Activated naive CD4-positive, alpha-beta T cell treated with anti-CD3 and anti-CD28 coated beads for 36 hours (primary cell): Measurements from ENCODE around the gene HMBS. TPM values are rescaled to one million over a fixed set of nuclear protein-coding genes. Genes with fewer than 3 reads are reported as not detected.
"Not testable (repeated sequence)": the region's sequence is repeated elsewhere in the genome, so short reads cannot be mapped to it uniquely, and the experiment has no call there.

Experiments used
- CTCF ChIA-PET: fragments of 350-600 bp; sonication (Branson Sonifier 250); formaldehyde crosslinking; loops from one replicate; lab custom pipeline; 2021; ENCODE audit warnings: antibody characterized with exemption; lab: Charles Lee
- DNase-seq: peaks from one replicate; pipeline ENCODE4 v3.0.0-alpha.2; 2020
- H3K27ac Mint-ChIP-seq: one replicate; pipeline ENCODE4 v1.8.0; 2021; ENCODE audit warnings: mild to moderate bottlenecking, mixed read lengths
- H3K27me3 Mint-ChIP-seq: one replicate; pipeline ENCODE4 v1.8.0; 2021; ENCODE audit warnings: low read depth, mixed read lengths
- H3K36me3 Mint-ChIP-seq: one replicate; pipeline ENCODE4 v1.8.0; 2021; ENCODE audit warnings: low read depth, mixed read lengths
- H3K4me1 Mint-ChIP-seq: one replicate; pipeline ENCODE4 v1.8.0; 2021; ENCODE audit warnings: low read depth, mixed read lengths
- H3K4me3 Mint-ChIP-seq: one replicate; pipeline ENCODE4 v1.8.0; 2021; ENCODE audit warnings: mild to moderate bottlenecking, moderate library complexity, mixed read lengths
- H3K9me3 Mint-ChIP-seq: one replicate; pipeline ENCODE4 v1.8.0; 2021; ENCODE audit warnings: mixed read lengths
- intact Hi-C: fragments of 100-400 bp; cut with micrococcal nuclease; formaldehyde crosslinking; loops from one replicate; pipeline ENCODE4 v1.15.1; 2023
- total RNA-seq, 2 experiments: library from RNA; stranded (reverse); gene quantifications; one replicate each; pipeline ENCODE4 v1.2.3, GENCODE V29; 2021

Gene HMBS
- total RNA-seq, 2 experiments from 2014 or later = 27.9 to 29.4 TPM

DNA sequence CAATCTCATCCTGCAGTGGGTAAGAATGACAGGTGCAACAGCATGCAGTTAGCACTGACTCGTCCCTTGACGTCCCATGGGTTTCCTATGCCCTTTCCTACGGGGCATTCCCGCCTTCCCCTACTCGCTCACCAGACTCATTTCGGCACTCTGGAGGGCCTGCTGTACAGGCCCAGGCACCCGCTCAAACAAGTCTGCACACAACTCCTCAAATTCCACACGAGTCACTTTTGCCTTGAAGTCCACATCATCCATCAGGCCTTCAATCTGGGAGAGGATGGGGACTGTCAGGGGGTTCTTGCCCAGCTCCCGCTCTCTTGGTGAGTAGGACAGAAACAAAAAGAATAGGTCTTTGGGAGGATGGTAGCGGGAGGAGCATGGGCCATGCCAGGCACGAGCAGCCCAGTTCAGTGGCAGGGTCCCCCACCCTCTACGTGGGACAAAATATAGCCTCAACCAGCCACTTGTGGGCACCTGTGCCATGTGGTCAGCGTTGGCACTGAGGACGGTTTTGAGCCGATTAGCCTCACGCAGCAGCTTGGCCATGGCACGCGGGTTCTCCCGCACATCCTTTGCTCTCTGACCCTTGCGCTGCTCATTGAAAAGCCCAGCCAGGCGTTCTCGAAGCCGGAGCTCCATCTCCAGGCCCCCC is 32.4 kb upstream of the HMBS start:
- Mint-ChIP-seq H3K27me3 (no peaks in the 10 kb centered on the region), H3K4me3 (no peak overlapping the region), H3K9me3 (no peaks in the 10 kb centered on the region), H3K4me1 (peaks cover 46% of the 10 kb centered on the region), H3K36me3 (peaks cover 58% of the 10 kb centered on the region), H3K27ac (peak overlapping the region; percentile 54)
- DNase-seq = no peak
- CTCF ChIA-PET = no interaction called here
- intact Hi-C loops = no loop called here

GRCh38 chr11:119054418-119054817 is 30.3 kb upstream of the HMBS start:
- DNase-seq = no peak
- Mint-ChIP-seq H3K27me3 (no peaks in the 10 kb centered on the region), H3K27ac (peak overlapping the region; percentile 24), H3K4me3 (peak overlapping the region; percentile 41), H3K4me1 (peaks cover 59% of the 10 kb centered on the region), H3K36me3 (peaks cover 46% of the 10 kb centered on the region), H3K9me3 (no peaks in the 10 kb centered on the region)
- intact Hi-C loops = no loop called here
- CTCF ChIA-PET = interaction anchor here (0.6 to 1.4 kb wide), 2 partner anchors 45 to 621 kb away, joined by 3 read pairs; no protein-coding TSS in a partner anchor

DNA sequence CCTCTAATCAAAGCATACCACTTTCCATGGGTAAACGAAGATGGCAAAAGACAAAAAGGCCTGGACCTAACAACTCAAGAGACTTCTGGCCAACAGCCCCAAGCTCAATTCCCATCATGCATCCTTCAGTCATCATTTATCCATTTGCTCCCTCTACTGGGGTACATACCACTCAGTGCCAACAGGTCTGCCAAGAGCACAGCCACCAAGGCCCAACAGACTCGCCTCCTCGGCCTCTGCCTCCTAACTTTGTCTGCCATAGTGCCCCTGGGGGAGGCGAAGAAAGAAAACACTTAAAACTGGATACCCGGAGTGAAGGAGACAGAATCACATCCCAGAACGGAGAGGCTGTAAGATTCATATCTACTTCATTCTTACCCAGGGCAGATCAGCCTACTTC is 28.8 kb upstream of the HMBS start:
- DNase-seq = no peak
- peak overlapping the region; percentile 71 for H3K27ac Mint-ChIP-seq
- no peaks in the 10 kb centered on the region for H3K27me3 Mint-ChIP-seq
- H3K4me3 Mint-ChIP-seq = peak overlapping the region; percentile 98
- peaks cover 38% of the 10 kb centered on the region for H3K36me3 Mint-ChIP-seq
- CTCF ChIA-PET = interaction anchor here (0.6 to 1.7 kb wide), 11 partner anchors 9 to 366 kb away, joined by 3 to 13 read pairs (median 3); partner anchors contain the start of gene VPS11
- intact Hi-C loops = loop anchor here (2.0 kb wide), 5 partner anchors 39 to 267 kb away; partner anchors contain the start of genes CBL and HINFP
- H3K4me1 Mint-ChIP-seq = peaks cover 59% of the 10 kb centered on the region
- H3K9me3 Mint-ChIP-seq = no peaks in the 10 kb centered on the region

- H3K4me3 Mint-ChIP-seq = peak overlapping the region; percentile 98
- no peaks in the 10 kb centered on the region for H3K9me3 Mint-ChIP-seq
- H3K27me3 Mint-ChIP-seq = no peaks in the 10 kb centered on the region
- intact Hi-C loops = loop anchor here (2.0 kb wide), 5 partner anchors 38 to 266 kb away; partner anchors contain the start of genes CBL and HINFP
- peak overlapping the region; percentile 95 for H3K27ac Mint-ChIP-seq
- peak; percentile 64 for DNase-seq
- H3K36me3 Mint-ChIP-seq = peaks cover 32% of the 10 kb centered on the region
- CTCF ChIA-PET = interaction anchor here (0.6 to 1.7 kb wide), 13 partner anchors 8 to 366 kb away, joined by 3 to 13 read pairs (median 3); partner anchors contain the start of genes DPAGT1 and VPS11
- peaks cover 59% of the 10 kb centered on the region for H3K4me1 Mint-ChIP-seq
Measured at GRCh38 chr11:119056421-119056999, 28.2 kb upstream of the HMBS start.

DNA sequence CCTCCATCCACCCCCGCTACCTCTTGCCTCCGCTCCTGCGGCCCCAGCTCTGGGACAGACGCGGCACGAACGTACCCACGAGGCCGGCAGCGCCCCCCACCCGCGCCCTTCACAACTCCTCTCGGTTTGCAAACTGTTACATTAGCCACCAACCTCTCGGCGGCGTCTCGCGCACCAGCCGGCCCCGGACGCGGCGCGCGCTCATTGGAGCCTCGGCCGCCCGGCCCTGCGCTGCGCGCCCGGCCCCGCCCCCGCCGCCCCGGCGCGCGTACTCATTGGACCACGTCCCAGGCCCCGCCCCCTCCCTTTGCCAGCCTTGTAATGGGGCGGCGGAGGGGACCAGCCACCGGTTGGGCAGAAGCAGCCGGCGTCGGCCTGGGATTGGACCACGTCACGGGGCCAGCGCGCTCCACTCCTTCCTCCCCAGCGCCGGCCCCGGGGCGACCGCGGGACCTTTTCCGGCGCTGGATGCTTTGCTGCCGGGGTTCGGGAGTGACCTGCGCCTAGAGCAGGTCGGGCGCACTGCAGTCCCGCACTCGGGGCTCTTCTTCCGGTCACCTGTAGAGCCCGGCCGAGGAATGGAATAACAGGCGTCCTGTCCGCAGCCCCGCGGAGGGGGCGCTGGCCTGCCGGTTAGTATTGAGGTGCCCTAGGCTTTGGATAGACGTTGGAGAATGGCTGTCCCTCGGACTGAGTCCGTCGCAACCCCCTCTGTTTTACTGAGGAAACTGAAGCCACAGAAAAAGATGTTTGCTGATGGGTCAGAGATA is 27.5 kb upstream of the HMBS start, which contains the start of gene HYOU1:
Gene HYOU1, minus strand, starts transcription at position 206 of the 770 bp plus-strand sequence. CDS start 1,045 bp downstream, outside the sequence.
- H3K27ac Mint-ChIP-seq = peak within 1 kb of the TSS; percentile 95
- intact Hi-C loops = loop anchor here (1.0 to 2.0 kb wide), 11 partner anchors 10 to 266 kb away; partner anchors contain the start of genes CBL, CENATAC, DPAGT1 and HINFP
- H3K27me3 Mint-ChIP-seq = no peaks in the 10 kb centered on the region
- peak; percentile 99 for DNase-seq
- CTCF ChIA-PET = interaction anchor here (0.6 to 1.7 kb wide), 11 partner anchors 8 to 367 kb away, joined by 3 to 13 read pairs (median 3); partner anchors contain the start of genes DPAGT1 and VPS11
- peaks cover 53% of the 10 kb centered on the region for H3K4me1 Mint-ChIP-seq
- peak within 1 kb of the TSS; percentile 98 for H3K4me3 Mint-ChIP-seq
- H3K36me3 Mint-ChIP-seq = peaks cover 27% of the 10 kb centered on the region
- H3K9me3 Mint-ChIP-seq = no peaks in the 10 kb centered on the region

GRCh38 chr11:119059128-119059527 is 25.6 kb upstream of the HMBS start:
- H3K9me3 Mint-ChIP-seq, intact Hi-C loops, H3K4me3 Mint-ChIP-seq, DNase-seq, CTCF ChIA-PET, H3K27ac Mint-ChIP-seq, H3K27me3 Mint-ChIP-seq: not testable (repeated sequence)
- H3K36me3 Mint-ChIP-seq = peaks cover 12% of the 10 kb centered on the region
- peaks cover 37% of the 10 kb centered on the region for H3K4me1 Mint-ChIP-seq

DNA sequence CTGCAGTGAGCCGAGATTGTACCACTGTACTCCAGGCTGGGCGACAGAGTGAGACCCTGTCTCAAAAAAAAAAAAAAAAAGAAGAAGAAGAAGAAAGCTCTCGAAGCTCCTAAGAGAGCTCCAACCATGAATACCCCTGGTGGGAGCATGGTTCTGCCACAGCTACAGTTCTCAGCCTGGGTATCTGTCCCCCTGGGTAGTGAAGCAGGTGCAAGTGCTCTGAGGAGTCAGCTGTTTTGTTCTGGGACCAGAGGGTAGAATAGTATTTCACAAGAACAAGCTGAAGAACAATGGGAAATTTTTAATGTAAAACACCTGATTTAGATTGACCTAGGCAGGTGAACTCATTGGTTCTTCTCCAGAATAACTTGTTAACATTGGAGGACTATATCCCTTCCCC is 23.4 kb upstream of the HMBS start:
- CTCF ChIA-PET = interaction anchor here (1.1 kb wide), 1 partner anchor 30 kb away, joined by 3 read pairs; no protein-coding TSS in a partner anchor
- no peak for DNase-seq
- Mint-ChIP-seq H3K4me3 (no peak overlapping the region), H3K27me3 (no peaks in the 10 kb centered on the region), H3K36me3 (peaks cover 3% of the 10 kb centered on the region), H3K9me3 (no peaks in the 10 kb centered on the region), H3K4me1 (peaks cover 30% of the 10 kb centered on the region), H3K27ac (no peak overlapping the region)
- intact Hi-C loops = no loop called here

- CTCF ChIA-PET = interaction anchor here (0.9 kb wide), 2 partner anchors 44 to 203 kb away, joined by 4 read pairs; no protein-coding TSS in a partner anchor
- Mint-ChIP-seq H3K36me3 (peaks cover 2% of the 10 kb centered on the region), H3K9me3 (no peaks in the 10 kb centered on the region), H3K27me3 (no peaks in the 10 kb centered on the region), H3K4me1 (peaks cover 34% of the 10 kb centered on the region), H3K27ac (no peak overlapping the region), H3K4me3 (no peak overlapping the region)
- DNase-seq = no peak
- intact Hi-C loops = no loop called here
Measured at GRCh38 chr11:119062779-119063178, 21.9 kb upstream of the HMBS start.

- Mint-ChIP-seq H3K27ac (peak overlapping the region; percentile 3), H3K4me1 (peaks cover 40% of the 10 kb centered on the region), H3K27me3 (no peaks in the 10 kb centered on the region), H3K4me3 (no peak overlapping the region), H3K9me3 (no peaks in the 10 kb centered on the region), H3K36me3 (peaks cover 5% of the 10 kb centered on the region)
- peak; percentile 70 for DNase-seq
- intact Hi-C loops = loop anchor here (1.0 kb wide), 2 partner anchors 132 to 258 kb away; no protein-coding TSS in a partner anchor
- CTCF ChIA-PET = interaction anchor here (0.7 to 1.1 kb wide), 4 partner anchors 9 to 44 kb away, joined by 3 to 4 read pairs (median 3); no protein-coding TSS in a partner anchor
Measured at GRCh38 chr11:119065369-119065768, 19.3 kb upstream of the HMBS start.

DNA sequence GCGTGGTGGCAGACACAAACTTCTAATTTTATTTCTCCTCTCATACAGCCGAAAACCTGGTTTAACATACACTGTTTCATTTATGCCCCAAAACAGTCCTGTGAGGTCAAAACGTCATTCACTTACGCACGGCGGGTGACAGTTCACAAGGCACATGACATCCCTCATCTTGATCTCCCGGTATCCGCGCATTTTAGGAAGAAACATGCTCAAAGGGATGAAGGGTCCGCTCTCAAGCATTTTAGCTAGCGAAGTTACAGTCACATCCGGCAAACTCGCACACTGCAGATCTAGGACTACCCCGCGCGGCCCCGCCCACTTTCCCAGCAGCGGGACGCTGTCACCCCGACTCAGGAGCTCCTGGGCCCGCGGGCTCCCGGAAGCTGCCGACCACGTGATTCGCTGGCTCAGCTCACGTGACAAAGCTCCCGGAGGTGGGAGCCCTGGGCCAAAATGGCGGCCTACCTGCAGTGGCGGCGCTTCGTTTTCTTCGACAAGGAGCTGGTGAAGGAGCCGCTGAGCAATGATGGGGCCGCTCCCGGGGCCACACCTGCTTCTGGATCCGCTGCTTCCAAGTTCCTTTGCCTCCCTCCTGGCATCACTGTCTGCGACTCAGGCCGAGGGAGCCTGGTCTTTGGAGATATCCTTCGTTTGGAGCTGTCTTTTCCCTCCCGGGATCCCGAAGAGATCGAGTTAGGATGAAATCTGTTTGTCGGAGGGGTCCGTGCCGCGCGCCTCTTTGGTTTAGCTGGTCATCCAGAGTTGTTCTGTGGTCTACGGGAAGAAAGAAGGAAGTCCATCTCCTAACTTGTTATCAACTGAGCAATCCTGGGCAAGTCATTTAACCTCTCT is 17.1 kb upstream of the HMBS start, which contains the start of gene VPS11:
Gene VPS11, plus strand, starts transcription at position 448 of the 852 bp plus-strand sequence. Its CDS starts 6 bp downstream, at position 454.
- peak within 1 kb of the TSS; percentile 96 for H3K27ac Mint-ChIP-seq
- peak within 1 kb of the TSS; percentile 91 for H3K4me3 Mint-ChIP-seq
- no peaks in the 10 kb centered on the region for H3K27me3 Mint-ChIP-seq
- H3K36me3 Mint-ChIP-seq = peaks cover 5% of the 10 kb centered on the region
- peak; percentile 99 for DNase-seq
- H3K4me1 Mint-ChIP-seq = peaks cover 37% of the 10 kb centered on the region
- no peaks in the 10 kb centered on the region for H3K9me3 Mint-ChIP-seq
- intact Hi-C loops = loop anchor here (1.0 kb wide), 8 partner anchors 10 to 217 kb away; partner anchors contain the start of genes DPAGT1, HYOU1, NLRX1 and RPS25
- CTCF ChIA-PET = interaction anchor here (0.7 to 2.2 kb wide), 12 partner anchors 12 to 289 kb away, joined by 3 to 13 read pairs (median 4); partner anchors contain the start of gene HMBS

- CTCF ChIA-PET = no interaction called here
Measured at GRCh38 chr11:119077839-119078238, 6.8 kb upstream of the HMBS start.

More at GRCh38 chr11:119077839-119078238, 6.8 kb upstream of the HMBS start:
- no peaks in the 10 kb centered on the region for H3K4me1 Mint-ChIP-seq
- intact Hi-C loops = no loop called here
- H3K27me3 Mint-ChIP-seq = no peaks in the 10 kb centered on the region
- no peak overlapping the region for H3K4me3 Mint-ChIP-seq
- H3K36me3 Mint-ChIP-seq = peaks cover 11% of the 10 kb centered on the region
- no peak for DNase-seq
- H3K9me3 Mint-ChIP-seq = no peaks in the 10 kb centered on the region
- H3K27ac Mint-ChIP-seq = no peak overlapping the region
